KMS-11 (cell line): ENCODE measurements around the gene MEF2D.

ENCODE experiments used
- H2AFZ ChIP-seq: fragments of 200-600 bp; sonication (generic); 2 replicates; pipeline ENCODE4 v1.6.1; 2016; ENCODE audit warnings: antibody characterized with exemption, mixed run types, low read depth
- H3K27ac ChIP-seq: fragments of 200-600 bp; sonication (generic); 2 replicates; pipeline ENCODE4 v1.6.1; 2016; ENCODE audit warnings: mild to moderate bottlenecking, mixed run types
- H3K27me3 ChIP-seq: fragments of 200-600 bp; sonication (generic); 2 replicates; pipeline ENCODE4 v1.6.1; 2017; ENCODE audit warnings: mild to moderate bottlenecking, low read depth, mixed run types, moderate library complexity; ENCODE audit not compliant: insufficient read depth
- H3K36me3 ChIP-seq: fragments of 200-600 bp; sonication (generic); 2 replicates; pipeline ENCODE4 v1.6.1; 2017; ENCODE audit warnings: mild to moderate bottlenecking, mixed run types; ENCODE audit not compliant: insufficient read depth
- H3K4me1 ChIP-seq: fragments of 200-600 bp; sonication (generic); 2 replicates; pipeline ENCODE4 v1.6.1; 2016; ENCODE audit warnings: mild to moderate bottlenecking, low read depth, mixed run types; ENCODE audit not compliant: poor library complexity, severe bottlenecking
- H3K4me2 ChIP-seq: fragments of 200-600 bp; sonication (generic); 2 replicates; pipeline ENCODE4 v1.7.0; 2016; ENCODE audit warnings: mild to moderate bottlenecking, mixed run types
- H3K4me3 ChIP-seq: fragments of 200-600 bp; sonication (generic); IDR thresholded peaks from 2 replicates; pipeline ENCODE4 v1.6.1; 2017; ENCODE audit warnings: low read depth, low read length, mixed read lengths; ENCODE audit not compliant: insufficient read depth
- H3K79me2 ChIP-seq: fragments of 200-600 bp; sonication (generic); 2 replicates; pipeline ENCODE4 v1.6.1; 2016; ENCODE audit warnings: low read depth, mixed run types; ENCODE audit not compliant: insufficient read depth
- H3K9ac ChIP-seq: fragments of 200-600 bp; sonication (generic); 2 replicates; pipeline ENCODE4 v1.6.1; 2016; ENCODE audit warnings: mild to moderate bottlenecking, mixed run types
- H4K20me1 ChIP-seq: fragments of 200-600 bp; sonication (generic); 2 replicates; pipeline ENCODE4 v1.6.1; 2016; ENCODE audit warnings: mild to moderate bottlenecking, mixed run types; ENCODE audit not compliant: insufficient read depth
- TF ChIP-seq, protein P1 (sequence below): fragments of 200-600 bp; sonication (generic); conservative IDR thresholded peaks from 2 replicates; pipeline ENCODE4 v1.6.1; 2017; ENCODE audit warnings: low read depth, mild to moderate bottlenecking, antibody characterized with exemption, low read length, moderate library complexity, mixed read lengths

Gene MEF2D

DNA sequence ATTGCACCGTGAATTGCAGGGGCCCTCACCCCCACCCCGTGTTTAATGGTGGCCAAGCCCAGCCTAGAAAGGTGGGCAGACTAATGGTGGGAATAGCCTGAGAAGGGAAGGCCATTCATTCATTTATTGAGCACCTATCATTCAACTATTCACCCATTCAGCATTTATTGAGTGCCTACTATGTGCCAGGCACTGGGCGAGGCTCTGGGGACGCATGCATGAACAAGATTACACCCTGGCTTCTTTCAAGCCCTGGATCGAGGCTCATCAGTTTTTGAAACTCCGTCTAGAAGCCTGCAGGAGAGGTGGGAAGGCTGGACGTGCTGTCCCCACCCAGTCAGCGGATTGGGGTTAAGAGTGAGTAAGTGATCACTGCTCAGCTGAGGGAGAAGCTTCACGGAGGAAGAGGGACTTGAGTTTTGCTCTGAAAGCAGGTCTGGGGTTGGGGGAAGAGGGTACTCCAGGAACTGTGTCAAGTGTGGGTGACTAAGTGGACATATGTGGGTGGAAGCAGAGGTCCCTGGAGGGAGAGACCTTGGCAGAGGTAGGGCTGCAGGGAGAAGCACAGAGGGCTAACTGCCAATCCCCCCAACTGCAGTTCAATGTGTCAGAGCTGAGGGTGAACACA lies 35.6 kb downstream of the MEF2D start:
- peaks cover 10% of the 10 kb centered on the region; the same call in 1 of the 2 replicates for H3K79me2 ChIP-seq
- H2AFZ ChIP-seq: no peak overlapping the region
- peaks cover 15% of the 10 kb centered on the region for H3K4me1 ChIP-seq
- H3K27ac ChIP-seq: no peak overlapping the region
- no peaks in the 10 kb centered on the region for H3K27me3 ChIP-seq
- no peak overlapping the region for H3K4me2 ChIP-seq
- TF ChIP-seq, protein P1, sequence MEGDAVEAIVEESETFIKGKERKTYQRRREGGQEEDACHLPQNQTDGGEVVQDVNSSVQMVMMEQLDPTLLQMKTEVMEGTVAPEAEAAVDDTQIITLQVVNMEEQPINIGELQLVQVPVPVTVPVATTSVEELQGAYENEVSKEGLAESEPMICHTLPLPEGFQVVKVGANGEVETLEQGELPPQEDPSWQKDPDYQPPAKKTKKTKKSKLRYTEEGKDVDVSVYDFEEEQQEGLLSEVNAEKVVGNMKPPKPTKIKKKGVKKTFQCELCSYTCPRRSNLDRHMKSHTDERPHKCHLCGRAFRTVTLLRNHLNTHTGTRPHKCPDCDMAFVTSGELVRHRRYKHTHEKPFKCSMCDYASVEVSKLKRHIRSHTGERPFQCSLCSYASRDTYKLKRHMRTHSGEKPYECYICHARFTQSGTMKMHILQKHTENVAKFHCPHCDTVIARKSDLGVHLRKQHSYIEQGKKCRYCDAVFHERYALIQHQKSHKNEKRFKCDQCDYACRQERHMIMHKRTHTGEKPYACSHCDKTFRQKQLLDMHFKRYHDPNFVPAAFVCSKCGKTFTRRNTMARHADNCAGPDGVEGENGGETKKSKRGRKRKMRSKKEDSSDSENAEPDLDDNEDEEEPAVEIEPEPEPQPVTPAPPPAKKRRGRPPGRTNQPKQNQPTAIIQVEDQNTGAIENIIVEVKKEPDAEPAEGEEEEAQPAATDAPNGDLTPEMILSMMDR: no peak
- H4K20me1 ChIP-seq: no peaks in the 10 kb centered on the region
- H3K36me3 ChIP-seq: peaks cover 14% of the 10 kb centered on the region; the same call in 1 of the 2 replicates
- no peak overlapping the region for H3K9ac ChIP-seq
- H3K4me3 ChIP-seq: no peak overlapping the region

DNA sequence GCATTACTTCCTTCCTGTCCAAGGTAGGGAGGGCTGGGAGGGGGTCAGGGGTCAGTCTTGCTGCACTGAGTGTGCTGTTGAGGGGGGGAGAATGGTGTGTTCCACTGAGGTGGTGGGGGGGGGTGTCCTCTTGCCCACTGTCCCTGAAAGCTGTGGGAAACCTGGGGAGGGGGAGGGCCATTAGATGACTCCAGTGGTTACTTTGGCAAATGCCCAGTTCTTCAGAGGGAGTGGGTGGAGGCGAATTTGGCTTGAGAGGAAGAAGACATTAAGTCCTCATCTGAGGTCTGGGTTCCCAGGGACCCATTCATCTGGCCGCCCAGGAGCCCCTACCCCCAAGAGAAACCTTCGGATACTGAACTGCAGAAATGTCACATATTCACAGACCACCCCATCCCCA lies 36.2 kb downstream of the MEF2D start:
- Histone ChIP-seq H4K20me1 (no peaks in the 10 kb centered on the region), H3K27me3 (no peaks in the 10 kb centered on the region), H3K4me3 (no peak overlapping the region), H3K79me2 (peaks cover 5% of the 10 kb centered on the region; the same call in 1 of the 2 replicates), H3K27ac (no peak overlapping the region), H3K36me3 (peaks cover 9% of the 10 kb centered on the region; the same call in 1 of the 2 replicates), H3K4me1 (peaks cover 9% of the 10 kb centered on the region), H3K9ac (no peak overlapping the region), H3K4me2 (no peak overlapping the region), H2AFZ (no peak overlapping the region)
- TF ChIP-seq, protein P1: no peak

DNA sequence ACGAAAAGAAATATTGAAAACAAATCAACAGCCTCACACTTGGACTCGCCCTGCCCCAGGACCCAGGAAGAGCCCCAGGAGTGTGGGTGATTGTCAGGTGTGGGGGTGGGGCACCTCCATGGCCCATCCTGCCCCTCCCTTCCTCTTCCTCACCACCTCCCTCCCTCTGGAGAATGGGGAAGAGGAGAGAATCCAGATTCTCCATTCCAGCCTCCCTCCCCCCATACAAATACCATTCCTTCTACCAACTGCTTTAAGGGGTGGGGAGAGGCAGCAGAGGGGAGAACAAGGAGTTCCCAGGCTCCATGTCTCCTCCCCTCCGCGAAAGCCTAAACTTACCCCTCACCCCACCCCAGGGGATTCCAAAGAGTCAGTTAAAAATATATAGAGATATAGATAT lies 36.7 kb downstream of the MEF2D start:
- H3K4me3 ChIP-seq: no peak overlapping the region
- H4K20me1 ChIP-seq: no peaks in the 10 kb centered on the region
- 0 out of 2 replicates have a peak, but pooled peaks cover under 1% of the 10 kb centered on the region for H3K79me2 ChIP-seq
- no peak overlapping the region for H2AFZ ChIP-seq
- H3K9ac ChIP-seq: no peak overlapping the region
- no peaks in the 10 kb centered on the region for H3K27me3 ChIP-seq
- TF ChIP-seq, protein P1: no peak
- H3K4me1 ChIP-seq: peaks cover 4% of the 10 kb centered on the region
- H3K36me3 ChIP-seq: peaks cover 5% of the 10 kb centered on the region; the same call in 1 of the 2 replicates
- no peak overlapping the region for H3K4me2 ChIP-seq
- no peak overlapping the region for H3K27ac ChIP-seq

DNA sequence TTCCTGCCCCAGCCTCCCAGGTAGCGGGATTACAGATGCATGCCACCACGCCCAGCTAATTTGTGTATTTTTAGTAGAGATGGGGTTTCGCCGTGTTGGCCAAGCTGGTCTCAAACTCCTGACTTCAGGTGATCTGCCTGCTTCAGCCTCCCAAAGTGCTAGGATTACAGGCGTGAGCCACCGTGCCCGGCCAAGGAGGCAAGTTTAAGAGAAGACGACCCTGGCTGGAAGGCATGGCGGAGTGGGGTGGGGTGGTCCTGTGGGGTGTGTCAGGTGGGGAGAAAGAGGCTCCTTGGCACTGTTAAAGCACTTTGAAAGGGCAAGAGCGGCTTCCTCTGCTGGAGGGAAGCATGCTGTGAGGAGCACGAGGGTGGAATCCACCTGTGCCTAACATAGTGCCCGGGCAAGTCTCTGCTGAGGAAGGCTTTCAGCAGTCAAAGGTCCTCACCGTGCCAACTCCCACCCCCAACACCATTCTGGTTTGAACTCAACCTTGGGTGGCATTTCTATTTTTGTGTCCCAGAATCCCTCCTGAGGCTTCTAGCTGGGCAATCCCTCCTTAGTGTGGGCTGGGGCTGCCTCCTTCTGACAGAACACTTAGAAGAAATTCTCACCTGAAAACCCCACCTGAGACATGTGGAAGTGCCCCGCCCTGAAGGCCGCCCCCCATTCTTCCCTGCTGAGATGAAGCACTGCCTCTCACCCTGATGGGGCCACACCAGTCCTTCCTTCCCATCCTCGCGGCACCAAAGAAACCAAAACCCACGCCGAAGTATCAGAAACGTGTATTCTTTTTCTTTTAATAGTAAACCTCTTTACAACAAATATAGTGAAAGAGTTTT lies 37.4 kb downstream of the MEF2D start:
- peaks cover 5% of the 10 kb centered on the region for H3K4me1 ChIP-seq
- no peak overlapping the region for H3K4me2 ChIP-seq
- no peak overlapping the region for H2AFZ ChIP-seq
- no peak overlapping the region for H3K4me3 ChIP-seq
- no peaks in the 10 kb centered on the region for H3K79me2 ChIP-seq
- H3K27me3 ChIP-seq: no peaks in the 10 kb centered on the region
- H3K27ac ChIP-seq: no peak overlapping the region
- no peak overlapping the region for H3K9ac ChIP-seq
- no peaks in the 10 kb centered on the region; the same call in 1 of the 2 replicates for H3K36me3 ChIP-seq
- TF ChIP-seq, protein P1: no peak
- H4K20me1 ChIP-seq: no peaks in the 10 kb centered on the region
